GM19023 (cell line): Measurements from ENCODE around the gene IL21R.
"Not testable (repeated sequence)": the region's sequence is repeated elsewhere in the genome, so short reads cannot be mapped to it uniquely, and the experiment has no call there.

Experiments used
- ATAC-seq: cut with Tn5 transposase; IDR thresholded peaks from one replicate; pipeline ENCODE4 v1.9.1; 2021; ENCODE audit warnings: mild to moderate bottlenecking, moderate library complexity; ENCODE audit not compliant: unreplicated experiment

The IL21R gene

DNA sequence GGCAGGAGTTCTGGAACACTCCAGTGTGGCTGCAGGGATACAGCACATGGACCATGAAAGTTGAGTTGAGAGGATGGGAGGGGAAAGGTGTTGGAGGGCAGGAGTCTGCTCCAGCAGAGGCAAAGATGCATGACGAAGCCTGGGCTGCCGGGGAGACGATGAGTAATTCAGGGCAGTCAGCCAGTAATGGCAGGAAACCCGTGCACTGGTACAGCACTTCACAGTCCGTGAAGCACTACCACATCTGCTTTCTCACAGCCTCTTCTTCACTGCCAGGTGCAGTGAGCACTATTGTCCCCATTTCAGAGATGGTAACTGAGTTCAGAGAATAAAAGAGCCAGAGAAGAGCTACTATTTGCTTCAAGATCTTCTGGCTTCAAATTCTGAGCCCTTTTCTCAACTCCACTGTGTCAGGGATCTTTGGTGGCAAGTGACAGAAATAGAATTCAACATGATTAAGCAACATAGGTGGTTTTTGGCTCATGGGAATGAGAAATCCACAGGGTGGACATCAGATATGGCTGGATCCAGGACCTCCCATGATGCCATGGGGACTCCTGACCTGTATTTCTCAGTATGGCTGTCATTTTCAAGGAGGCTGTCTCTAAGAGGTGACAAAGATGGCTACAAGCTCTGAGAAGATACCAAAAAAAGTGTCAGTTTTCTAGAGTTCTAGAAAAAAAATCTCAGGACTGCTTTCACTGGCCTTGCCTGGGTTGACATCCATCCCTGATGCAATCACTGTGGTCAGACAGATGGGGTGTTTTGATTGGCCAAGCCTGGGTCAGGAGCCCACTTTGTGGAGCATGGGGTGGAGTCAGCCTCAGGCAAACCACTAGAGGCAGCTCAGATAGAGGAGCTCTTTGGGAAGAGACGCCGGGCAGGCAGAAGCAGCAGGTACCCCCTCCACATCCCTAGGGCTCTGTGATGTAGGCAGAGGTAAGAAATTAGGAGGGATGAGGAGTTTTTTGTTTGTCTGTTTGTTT, 24.7 kb downstream of the IL21R start:
- ATAC-seq, result peak; percentile 73

- ATAC-seq, result no peak
Measured at GRCh38 chr16:27427538-27427937, 25.6 kb downstream of the IL21R start.

DNA sequence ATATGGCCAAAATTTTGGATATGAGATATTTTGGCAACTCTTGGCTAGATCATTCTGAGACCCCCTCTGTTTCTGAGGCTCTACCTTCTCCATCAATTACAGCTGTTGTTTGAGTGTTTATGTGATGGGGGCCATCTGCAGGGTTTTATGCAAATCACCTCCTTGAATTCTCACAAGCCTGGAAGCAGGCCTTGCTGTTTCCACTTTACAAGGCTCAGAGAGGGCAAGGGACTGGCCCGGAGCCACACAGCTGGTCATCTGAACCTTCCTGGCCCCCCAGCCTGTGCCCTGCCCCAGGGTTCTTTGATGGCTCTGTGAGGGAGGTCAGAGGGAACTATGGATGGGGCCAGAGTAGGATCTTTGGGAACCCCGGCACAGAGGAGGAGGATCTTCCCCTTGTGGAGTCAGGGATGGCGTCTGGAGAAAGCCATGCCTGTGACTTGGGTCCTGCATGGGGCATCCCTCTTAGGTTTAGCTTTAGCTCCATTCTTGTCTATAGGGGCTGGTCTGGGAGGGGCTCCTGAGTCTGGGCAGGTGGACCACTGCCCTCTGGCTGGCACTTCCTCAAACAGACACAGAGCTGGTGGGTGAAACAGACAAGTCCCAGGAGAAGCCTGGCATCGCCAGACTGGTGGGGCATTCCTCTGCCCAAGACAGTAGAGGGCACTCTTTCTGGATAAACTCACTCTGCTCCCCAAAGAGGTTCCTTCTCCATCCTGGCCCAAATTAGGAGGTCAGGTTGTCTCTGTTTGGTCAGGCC, 26.2 kb downstream of the IL21R start:
- no peak for ATAC-seq

GRCh38 chr16:27429330-27429871, 27.4 kb downstream of the IL21R start:
- ATAC-seq, result no peak

DNA sequence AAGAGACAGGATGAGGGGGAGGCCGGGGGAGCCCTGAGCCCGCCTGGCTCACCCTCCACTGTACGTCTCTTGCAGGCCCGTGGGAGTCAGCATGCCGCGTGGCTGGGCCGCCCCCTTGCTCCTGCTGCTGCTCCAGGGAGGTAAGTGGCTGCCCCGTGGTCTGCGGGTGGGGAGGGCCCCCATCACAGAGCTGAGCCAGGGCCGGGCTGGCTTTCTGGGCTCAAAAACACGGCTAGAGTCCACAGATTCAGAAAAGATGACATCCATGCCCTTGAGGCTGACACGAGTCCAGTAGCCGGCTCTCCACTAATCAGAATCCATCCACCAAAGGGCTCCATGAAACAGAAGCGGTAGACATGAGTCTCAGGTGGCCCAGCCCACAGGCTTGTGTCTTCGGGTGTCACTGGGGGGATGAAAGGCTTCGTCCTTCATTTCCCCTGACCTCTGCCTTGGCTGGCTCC, 28.0 kb downstream of the IL21R start:
- ATAC-seq, result no peak

DNA sequence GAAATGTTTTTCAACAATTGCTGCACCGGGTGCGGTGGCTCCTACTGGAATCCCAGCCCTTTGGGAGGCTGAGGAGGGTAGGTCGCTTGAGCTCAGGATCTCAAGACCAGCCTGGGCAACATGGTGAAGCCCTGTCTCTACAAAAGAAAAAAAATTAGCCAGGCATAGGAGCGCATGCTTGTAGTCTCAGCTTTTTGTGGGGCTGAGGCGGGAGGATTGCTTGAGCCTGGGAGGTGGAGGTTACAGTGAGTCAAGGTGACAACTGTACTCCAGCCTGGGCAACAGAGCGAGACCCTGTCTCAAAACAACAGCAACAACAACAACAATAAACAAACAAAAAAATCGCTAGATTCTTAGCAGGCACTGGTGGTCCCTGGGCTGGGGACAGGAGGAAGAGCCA, 28.5 kb downstream of the IL21R start:
- no peak for ATAC-seq

DNA sequence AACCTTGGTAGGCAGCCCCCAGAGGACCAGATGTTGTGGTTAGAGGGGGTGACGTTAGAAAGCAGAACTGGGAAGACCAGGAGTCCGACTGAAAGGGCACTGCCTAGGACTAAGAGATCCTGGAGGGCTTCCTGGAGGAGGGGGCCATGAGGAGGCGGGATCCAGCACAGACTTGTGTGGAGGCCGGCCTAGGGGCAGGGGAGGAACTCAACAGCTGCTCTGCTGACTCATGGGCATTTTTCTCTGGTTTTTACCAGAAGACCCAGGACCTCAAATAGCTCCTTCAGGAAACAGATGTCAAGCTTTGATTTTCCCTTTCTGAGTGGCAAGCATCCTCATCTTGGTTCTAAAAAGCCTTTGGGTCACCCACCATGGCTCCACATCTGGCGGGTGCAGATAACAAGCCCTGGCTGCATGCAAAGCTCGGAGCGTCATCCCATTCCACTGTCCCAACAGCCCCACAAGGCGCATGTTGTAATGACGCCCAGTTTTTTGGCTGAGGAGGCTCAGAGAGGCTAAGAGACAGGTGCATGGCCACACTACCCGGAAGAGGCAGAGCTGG, 29.0 kb downstream of the IL21R start:
- no peak for ATAC-seq

- ATAC-seq, result no peak
Measured at GRCh38 chr16:27431773-27432532, 30.0 kb downstream of the IL21R start.

GRCh38 chr16:27432558-27432957, 30.6 kb downstream of the IL21R start:
- ATAC-seq, result no peak

- ATAC-seq, result not testable (repeated sequence)
Measured at GRCh38 chr16:27433191-27433590, 31.2 kb downstream of the IL21R start.

- no peak for ATAC-seq
Measured at GRCh38 chr16:27433636-27434035, 31.7 kb downstream of the IL21R start.

GRCh38 chr16:27434141-27435051, 32.4 kb downstream of the IL21R start:
- no peak for ATAC-seq

DNA sequence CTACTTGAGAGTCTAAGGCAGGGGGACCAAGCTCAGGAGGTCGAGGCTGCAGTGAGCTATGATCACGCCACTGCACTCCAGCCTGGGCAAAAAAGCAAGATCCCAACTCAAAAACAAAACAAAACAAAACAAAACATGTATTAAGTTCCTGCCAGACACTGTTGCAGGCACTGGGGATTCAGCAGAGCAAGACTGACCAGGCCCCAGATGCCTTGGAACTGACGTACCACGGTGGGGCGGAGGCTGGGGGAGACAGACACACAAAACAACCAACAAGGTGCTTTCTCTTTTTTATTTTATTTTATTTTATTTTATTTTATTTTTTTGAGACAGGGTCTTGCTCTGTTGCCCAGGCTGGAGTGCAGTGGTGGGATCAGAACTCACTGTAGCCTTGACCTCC, 33.2 kb downstream of the IL21R start:
- not testable (repeated sequence) for ATAC-seq

DNA sequence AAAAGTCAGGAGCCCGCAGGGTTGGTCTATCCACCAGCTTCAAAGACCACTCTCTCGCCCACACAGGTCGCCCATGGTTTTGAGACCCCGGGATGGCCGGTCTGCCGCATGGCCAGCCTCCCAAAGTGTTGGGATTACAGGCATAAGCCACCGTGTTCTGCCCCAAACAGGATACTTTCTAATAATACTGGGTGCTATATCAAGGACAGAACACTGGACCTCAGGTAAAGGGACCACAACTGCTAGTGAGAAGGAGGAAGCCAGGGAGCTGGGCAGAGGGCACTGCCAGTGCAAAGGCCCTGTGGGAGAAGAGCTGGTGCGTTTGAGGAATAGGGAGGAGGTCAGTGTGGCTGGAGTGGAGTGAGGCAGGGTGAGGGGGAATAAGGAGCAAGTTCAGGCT, 34.1 kb downstream of the IL21R start:
- ATAC-seq, result no peak

DNA sequence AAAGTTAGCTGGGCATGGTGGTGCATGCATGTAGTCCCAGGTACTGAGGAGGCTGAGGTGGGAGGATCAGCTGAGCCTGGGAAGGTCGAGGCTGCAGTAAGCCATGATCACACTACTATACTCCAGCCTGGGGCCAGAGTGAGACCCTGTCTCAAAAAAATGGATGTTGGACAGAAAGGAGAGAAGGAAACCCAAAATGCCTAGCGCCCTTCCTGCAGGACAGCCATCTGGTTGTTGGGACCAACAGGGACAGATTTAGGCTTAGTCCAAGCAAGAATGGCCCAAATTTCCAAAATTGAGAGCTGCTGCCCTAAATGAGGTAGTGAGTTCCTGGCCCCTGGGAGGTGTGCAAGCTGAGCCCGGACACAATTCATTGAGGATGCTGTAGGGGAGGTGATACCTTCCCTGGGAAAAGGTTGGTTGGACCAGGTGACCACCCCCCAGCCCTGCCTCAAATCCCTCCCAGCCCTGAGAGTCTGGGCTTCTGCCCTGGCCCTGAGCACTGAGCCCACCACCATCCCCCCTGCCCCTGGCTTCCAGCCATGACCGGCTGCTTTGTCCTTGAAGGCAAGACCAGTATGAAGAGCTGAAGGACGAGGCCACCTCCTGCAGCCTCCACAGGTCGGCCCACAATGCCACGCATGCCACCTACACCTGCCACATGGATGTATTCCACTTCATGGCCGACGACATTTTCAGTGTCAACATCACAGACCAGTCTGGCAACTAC, 35.1 kb downstream of the IL21R start:
- no peak for ATAC-seq

- ATAC-seq, result no peak
Measured at GRCh38 chr16:27437946-27438345, 36.0 kb downstream of the IL21R start.

DNA sequence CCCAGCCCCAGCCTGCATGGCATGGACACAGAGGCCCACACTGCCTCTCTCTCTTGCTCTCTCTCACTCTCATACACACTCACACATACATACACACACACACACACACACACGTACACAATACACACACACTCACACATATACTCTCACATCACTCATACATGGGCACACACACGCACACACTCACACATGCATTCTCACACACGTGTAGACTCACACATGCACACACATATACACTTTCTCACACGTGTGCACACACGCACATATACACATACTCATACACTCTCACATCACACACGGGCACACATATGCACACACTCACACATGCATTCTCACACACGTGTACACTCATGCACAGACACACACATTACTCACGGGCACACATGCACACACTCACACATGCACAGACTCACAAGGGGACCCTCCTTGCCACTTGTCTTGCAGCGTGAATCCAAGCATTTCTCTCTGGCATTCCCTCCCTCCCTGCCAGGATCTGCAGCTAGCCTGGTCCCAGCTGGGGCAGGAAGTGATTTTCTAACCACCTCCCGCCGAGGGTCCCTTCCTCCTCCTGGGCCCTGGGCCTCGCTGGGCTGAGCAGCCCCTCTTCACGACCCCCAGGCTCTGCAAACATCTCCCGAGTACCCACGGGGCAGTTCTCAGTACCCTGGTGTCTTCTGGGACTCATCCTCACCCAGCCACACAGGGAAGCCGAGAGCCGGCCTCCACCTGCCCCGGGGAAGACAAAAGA, 37.5 kb downstream of the IL21R start:
- no peak for ATAC-seq

DNA sequence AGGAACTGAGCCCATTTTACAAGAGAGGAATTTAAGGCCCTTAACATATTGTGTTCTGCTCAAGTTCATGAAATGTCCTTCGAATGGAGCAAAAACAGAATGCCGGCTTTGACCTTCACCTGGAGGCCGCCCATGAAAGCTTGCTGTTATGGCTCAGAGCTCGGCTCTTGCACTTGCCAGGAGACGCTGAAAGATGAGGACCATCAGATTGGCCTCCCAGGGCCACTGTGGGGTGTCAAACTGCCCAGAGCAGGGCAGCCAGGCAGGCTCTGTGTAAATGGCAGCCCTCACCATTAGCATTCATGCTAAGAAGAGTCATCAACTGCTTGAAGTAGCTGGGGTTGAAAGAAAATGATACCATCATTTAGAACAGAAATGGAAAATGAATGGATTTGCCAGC, 39.3 kb downstream of the IL21R start:
- no peak for ATAC-seq
